ENCODE data around the gene MACROD2.

MACROD2 gene

GRCh38 chr20:14879839-14880238 is 884.5 kb downstream of the MACROD2 start:
- Histone ChIP-seq H3K36me3 (ENCODE audit: control insufficient read depth in 2 of 2, insufficient read depth in 1 of 2, low read length in 2 of 2) (no peaks in the 10 kb centered on the region), H3K4me3 (ENCODE audit: low read depth, low read length) (no peak overlapping the region), H3K9me3 (ENCODE audit: control insufficient read depth, insufficient read depth, low read depth, low read length) (no peaks in the 10 kb centered on the region), H3K4me1 (ENCODE audit: control insufficient read depth, insufficient read depth, low read length) (peaks cover 5% of the 10 kb centered on the region), H3K27ac (ENCODE audit: extremely low read depth, low read depth, low read length) (no peak overlapping the region)
- ChIA-PET POLR2A (no interaction called here), CTCF (no interaction called here)
- TF ChIP-seq ZNF155 (tag by site-specific recombination; IDR thresholded peaks at IDR 0.05) (no peak), ZNF629 (tag by site-specific recombination; IDR thresholded peaks at IDR 0.05) (no peak), ZFHX2 (tag by site-specific recombination; conservative IDR thresholded peaks at IDR 0.05) (no peak), ZNF148 (tag by site-specific recombination; IDR thresholded peaks at IDR 0.05; ENCODE audit: borderline replicate concordance) (no peak)

- ChIA-PET CTCF (no interaction called here), POLR2A (no interaction called here)
- Histone ChIP-seq H3K27ac (ENCODE audit: extremely low read depth, low read depth, low read length) (no peak overlapping the region), H3K4me1 (ENCODE audit: control insufficient read depth, insufficient read depth, low read length) (peaks cover 5% of the 10 kb centered on the region), H3K4me3 (ENCODE audit: low read depth, low read length) (no peak overlapping the region), H3K36me3 (ENCODE audit: control insufficient read depth in 2 of 2, insufficient read depth in 1 of 2, low read length in 2 of 2) (no peaks in the 10 kb centered on the region), H3K9me3 (ENCODE audit: control insufficient read depth, insufficient read depth, low read depth, low read length) (no peaks in the 10 kb centered on the region)
- TF ChIP-seq PBX3 (CRISPR knock-in tag; IDR thresholded peaks at IDR 0.05) (no peak), ZNF549 (tag by site-specific recombination; IDR thresholded peaks at IDR 0.05) (no peak), ZNF24 (tag by site-specific recombination; IDR thresholded peaks at IDR 0.05) (no peak), ZNF701 (tag by site-specific recombination; IDR thresholded peaks at IDR 0.05) (no peak), KLF17 (tag by site-specific recombination; IDR thresholded peaks at IDR 0.05) (no peak), ZNF560 (tag by site-specific recombination; IDR thresholded peaks at IDR 0.05; ENCODE audit: borderline replicate concordance) (no peak), BCL11A (tag by site-specific recombination; IDR thresholded peaks at IDR 0.05; ENCODE audit: low read depth) (no peak), ZNF174 (tag by site-specific recombination; IDR thresholded peaks at IDR 0.05) (no peak), AEBP2 (tag by site-specific recombination; IDR thresholded peaks at IDR 0.05; ENCODE audit: borderline replicate concordance) (no peak), ZNF155 (tag by site-specific recombination; IDR thresholded peaks at IDR 0.05) (no peak), ZNF791 (tag by site-specific recombination; IDR thresholded peaks at IDR 0.05) (no peak)
Measured at GRCh38 chr20:14881518-14881917, 886.2 kb downstream of the MACROD2 start.

DNA sequence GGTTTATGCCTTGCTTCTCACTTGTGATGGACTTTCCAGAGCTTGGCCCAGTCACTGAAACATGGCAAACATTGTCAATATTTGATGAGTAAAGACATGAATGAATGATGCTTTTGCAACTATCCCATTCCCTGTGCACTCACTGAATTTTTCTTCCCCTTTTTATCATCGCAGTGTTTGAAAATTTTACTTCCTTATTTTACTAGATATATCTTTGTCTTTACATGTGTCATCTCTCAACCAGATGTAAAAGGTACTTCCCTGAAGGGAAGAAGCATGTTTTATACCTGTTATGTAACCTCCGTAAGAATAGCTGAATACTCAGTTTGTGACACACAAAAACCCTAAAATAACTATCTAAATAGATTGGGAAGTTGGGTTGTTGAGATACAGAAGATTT is 886.8 kb downstream of the MACROD2 start:
- POLR2A ChIA-PET: no interaction called here
- H3K36me3 ChIP-seq (ENCODE audit: control insufficient read depth in 2 of 2, insufficient read depth in 1 of 2, low read length in 2 of 2): no peaks in the 10 kb centered on the region
- no peak overlapping the region for H3K27ac ChIP-seq (ENCODE audit: extremely low read depth, low read depth, low read length)
- no peaks in the 10 kb centered on the region for H3K9me3 ChIP-seq (ENCODE audit: control insufficient read depth, insufficient read depth, low read depth, low read length)
- CTCF ChIA-PET: no interaction called here
- H3K4me1 ChIP-seq (ENCODE audit: control insufficient read depth, insufficient read depth, low read length): peaks cover 5% of the 10 kb centered on the region
- H3K4me3 ChIP-seq (ENCODE audit: low read depth, low read length): no peak overlapping the region
- TF ChIP-seq ZNF354C (tag by site-specific recombination; IDR thresholded peaks at IDR 0.05; ENCODE audit: borderline replicate concordance, low read depth) (no peak), ZNF549 (tag by site-specific recombination; IDR thresholded peaks at IDR 0.05) (no peak), ZNF148 (tag by site-specific recombination; IDR thresholded peaks at IDR 0.05; ENCODE audit: borderline replicate concordance) (no peak), ATF2 (tag by site-specific recombination; IDR thresholded peaks at IDR 0.05; ENCODE audit: low read depth) (no peak), ZNF37A (tag by site-specific recombination; IDR thresholded peaks at IDR 0.05) (no peak), ZNF132 (tag by site-specific recombination; IDR thresholded peaks at IDR 0.05; ENCODE audit: borderline replicate concordance) (no peak), SETDB1 (IDR thresholded peaks at IDR 0.05; ENCODE audit: insufficient read length, low read length) (no peak)
